Erythroblast (primary cell): ENCODE data around the gene GNAQ.

ENCODE experiments used
- GATA1 ChIP-seq: IDR thresholded peaks from 2 replicates; pipeline ENCODE4 v1.6.1; 2011; ENCODE audit warnings: low read depth, mild to moderate bottlenecking, control low read depth, low read length, moderate library complexity
- POLR2A ChIP-seq: IDR thresholded peaks from 2 replicates; pipeline ENCODE4 v1.6.1; 2011; ENCODE audit warnings: mild to moderate bottlenecking, low read length

- TF ChIP-seq POLR2A = peak; percentile 90
- no peak for TF ChIP-seq GATA1
Observed at GRCh38 chr9:78031893-78032729, 500 bp upstream of the GNAQ start.
